ENCODE results near the gene TPK1.

DNA sequence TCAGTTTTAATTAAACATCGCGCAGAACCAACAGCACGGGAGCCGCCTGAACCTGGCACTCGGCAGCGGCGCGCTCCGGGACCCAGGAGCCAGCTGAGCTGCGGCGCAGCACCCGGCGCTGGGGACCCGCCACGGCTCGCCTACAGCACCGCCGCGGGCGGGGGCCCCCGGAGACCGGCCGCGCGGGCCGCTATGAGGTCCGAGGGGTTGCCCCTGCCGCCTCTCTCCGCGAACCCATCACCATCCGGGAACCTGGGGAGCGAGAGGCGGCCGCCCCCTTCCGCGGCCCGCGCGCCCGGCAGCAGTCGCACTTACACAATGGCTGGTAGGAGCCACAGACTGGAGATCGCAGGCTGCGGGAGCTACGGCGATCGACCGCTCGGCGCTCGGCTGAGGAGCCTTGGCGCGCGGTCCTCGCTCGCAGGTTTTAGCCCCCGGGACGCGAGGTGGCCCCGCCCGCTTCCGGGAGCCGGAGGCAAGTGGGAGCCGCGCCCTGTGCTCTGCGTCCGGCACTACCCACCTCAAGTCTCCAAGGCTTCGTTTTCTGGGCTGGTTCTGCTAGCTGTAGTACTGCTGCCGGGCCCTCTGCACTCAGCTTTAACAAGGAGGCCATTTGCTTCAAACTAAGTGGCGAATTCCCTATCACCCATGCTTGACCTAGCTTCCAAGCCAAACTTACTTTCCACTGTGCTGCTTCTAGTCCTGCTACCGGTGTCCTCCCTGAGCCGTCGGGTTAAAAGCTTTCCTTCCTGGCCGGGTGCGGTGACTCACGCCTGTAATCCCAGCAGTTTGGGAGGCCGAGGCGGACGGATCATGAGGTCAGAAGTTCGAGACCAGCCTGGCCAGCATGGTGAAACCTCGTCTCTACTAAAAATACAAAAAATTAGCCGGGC lies at the start of gene TPK1:
- peak in 3 of 4 donors; percentile 85 to 96 (median 94) for TF ChIP-seq POLR2A (IDR thresholded peaks at IDR 0.05)
- peak; percentile 88 for TF ChIP-seq POLR2AphosphoS5 (IDR thresholded peaks at IDR 0.05)

Data from upper lobe of left lung (tissue), 4 donors.